Measurements from ENCODE around the gene PHLDB1. TPM values are rescaled to one million over a fixed set of nuclear protein-coding genes. Genes with fewer than 3 reads are reported as not detected.

PHLDB1 gene
- total and polyA plus RNA-seq, 2 of the 8 experiments (the other 6 are each of a cell fraction or from before 2014, with no cell fraction given), result 53.9 to 74.8 TPM

GRCh38 chr11:118570787-118571186 lies 36.6 kb upstream of the PHLDB1 start:
- Histone ChIP-seq H3K4me3 (ENCODE audit: extremely low read depth in 1 of 4, insufficient read depth in 2 of 4, low read depth in 3 of 4, low read length in 4 of 4) (no peak overlapping the region), H2AK5ac (ENCODE audit: low read depth, low read length) (no peak overlapping the region), H3K9me3 (ENCODE audit: insufficient read depth in 2 of 2, low read depth in 1 of 2, low read length in 1 of 2) (no peaks in the 10 kb centered on the region), H4K20me1 (replicated peaks in 1 of 2; ENCODE audit: control insufficient read depth in 1 of 2, insufficient read depth in 2 of 2, low read length in 2 of 2) (peaks cover 6 to 8% of the 10 kb centered on the region in 2 experiments), H3K18ac (ENCODE audit: extremely low read depth, low read length) (no peak overlapping the region), H3K14ac (ENCODE audit: insufficient read length) (no peak overlapping the region), H2BK120ac (replicated peaks; ENCODE audit: low read depth, low read length) (no peak overlapping the region), H4K91ac (replicated peaks; ENCODE audit: insufficient read length, low read length) (no peak overlapping the region), H3K56ac (replicated peaks; ENCODE audit: insufficient read length, low read depth, low read length) (no peak overlapping the region), H3K27ac (ENCODE audit: low read depth, low read length) (no peak overlapping the region), H3K23me2 (ENCODE audit: low read depth, low read length) (peaks cover 7% of the 10 kb centered on the region; the same call in 1 of the 2 replicates), H3K4ac (replicated peaks; ENCODE audit: insufficient read length, low read depth, low read length) (no peak overlapping the region), H3K36me3 (ENCODE audit: control insufficient read depth in 2 of 4, insufficient read depth in 4 of 4, low read length in 3 of 4) (no peaks in the 10 kb centered on the region), H3K23ac (ENCODE audit: insufficient read length) (no peak overlapping the region), H3K79me1 (ENCODE audit: low read depth, low read length) (no peaks in the 10 kb centered on the region), H3K9ac (replicated peaks in 1 of 4; ENCODE audit: extremely low read depth in 1 of 4, low read depth in 3 of 4, low read length in 3 of 4) (no peak overlapping the region), H2BK5ac (ENCODE audit: low read depth, low read length) (no peak overlapping the region), H2BK15ac (ENCODE audit: low read length) (no peak overlapping the region), H2AFZ (ENCODE audit: low read length) (no peak overlapping the region), H3K4me1 (replicated peaks in 1 of 4; ENCODE audit: control insufficient read depth in 3 of 4, insufficient read depth in 4 of 4, low read length in 3 of 4) (peaks cover 0 to 4% (median 0%) of the 10 kb centered on the region in 4 experiments; a peak in 1 of 7 replicates), H4K8ac (ENCODE audit: extremely low read depth, insufficient read depth, low read length) (no peak overlapping the region), H3K27me3 (replicated peaks in 1 of 4; ENCODE audit: control insufficient read depth in 3 of 4, extremely low read depth in 1 of 4, insufficient read depth in 3 of 4, low read length in 3 of 4) (no peaks in the 10 kb centered on the region), H2BK20ac (ENCODE audit: low read length) (no peak overlapping the region), H3K4me2 (ENCODE audit: insufficient read depth in 1 of 2, low read depth in 2 of 2, low read length in 2 of 2) (no peak overlapping the region), H4K5ac (ENCODE audit: insufficient read length, low read depth, low read length) (no peak overlapping the region), H3K79me2 (ENCODE audit: control insufficient read depth in 1 of 2, insufficient read depth in 2 of 2, low read length in 2 of 2) (peaks cover 13 to 34% of the 10 kb centered on the region in 2 experiments), H2BK12ac (ENCODE audit: low read depth, low read length) (no peak overlapping the region)
- ChIA-PET POLR2A (ENCODE audit: partially characterized antibody) (no interaction called here), CTCF (ENCODE audit: partially characterized antibody) (interaction anchor here (0.7 to 1.1 kb wide), 2 partner anchors 41 kb away, joined by 3 read pairs; no protein-coding TSS in a partner anchor)
- FAIRE-seq, result no peak
- 94% methylated on average over 1 of the region's 1 CpG; no CpG with 5 or more reads in 1 of the 2 experiments for WGBS, 2 experiments (ENCODE audit: extremely low coverage in 1 of 2, insufficient coverage in 1 of 2, insufficient read length in 1 of 2, insufficient replicate concordance in 2 of 2, low coverage in 1 of 2, low lambda C conversion rate in 2 of 2, missing lambda C conversion rate in 1 of 2)
- no peak for TF ChIP-seq GABPA (IDR thresholded peaks at IDR 0.05; ENCODE audit: borderline replicate concordance, insufficient read depth, low read length)
- TF ChIP-seq TAF1 (IDR thresholded peaks at IDR 0.05; ENCODE audit: low read depth, low read length), result no peak
- no peak for TF ChIP-seq KDM1A (IDR thresholded peaks at IDR 0.05; ENCODE audit: borderline replicate concordance, low read length)
- TF ChIP-seq SAP30 (IDR thresholded peaks at IDR 0.05; ENCODE audit: insufficient read depth, insufficient replicate concordance, low read length), result no peak
- TF ChIP-seq CHD1 (IDR thresholded peaks at IDR 0.05; ENCODE audit: low read depth, low read length), result no peak
- DNase-seq (ENCODE audit: low read depth in 1 of 2, low spot score in 2 of 2), result no peak

Data from H1 (cell line).